DND-41 (cell line): ENCODE data around the gene COQ8B.

Experiments
- EZH2 ChIP-seq: IDR thresholded peaks from 3 replicates; pipeline ENCODE4 v1.6.1; 2012; ENCODE audit warnings: borderline replicate concordance, low read depth, mild to moderate bottlenecking, moderate library complexity, low read length, inconsistent platforms; ENCODE audit not compliant: severe bottlenecking
- TF ChIP-seq, protein P1 (sequence below): IDR thresholded peaks from 2 replicates; pipeline ENCODE4 v1.5.1; 2012; ENCODE audit warnings: borderline replicate concordance, low read length, moderate library complexity, mild to moderate bottlenecking; ENCODE audit not compliant: poor library complexity, severe bottlenecking; ENCODE audit errors: extremely low read depth

DNA sequence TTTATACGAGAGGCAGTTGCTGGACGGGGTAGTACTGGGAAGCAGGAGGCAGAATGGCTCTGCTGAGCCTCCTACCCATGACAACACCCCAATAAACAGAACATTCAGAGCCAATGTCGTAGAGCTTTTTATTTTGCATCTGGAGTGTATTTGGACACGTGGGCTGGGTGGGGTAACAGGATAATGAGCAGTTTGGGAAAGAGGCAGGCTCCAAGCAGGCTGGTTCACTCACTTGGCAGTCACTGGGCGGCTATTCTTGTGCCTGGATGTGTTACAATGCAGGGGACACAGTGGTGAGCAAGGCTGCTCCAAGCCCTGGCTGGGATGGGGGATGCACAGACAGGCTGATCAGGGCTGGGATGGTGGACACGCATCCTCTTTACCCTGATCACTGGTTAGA is 24.1 kb upstream of the COQ8B start:
- TF ChIP-seq, protein P1, sequence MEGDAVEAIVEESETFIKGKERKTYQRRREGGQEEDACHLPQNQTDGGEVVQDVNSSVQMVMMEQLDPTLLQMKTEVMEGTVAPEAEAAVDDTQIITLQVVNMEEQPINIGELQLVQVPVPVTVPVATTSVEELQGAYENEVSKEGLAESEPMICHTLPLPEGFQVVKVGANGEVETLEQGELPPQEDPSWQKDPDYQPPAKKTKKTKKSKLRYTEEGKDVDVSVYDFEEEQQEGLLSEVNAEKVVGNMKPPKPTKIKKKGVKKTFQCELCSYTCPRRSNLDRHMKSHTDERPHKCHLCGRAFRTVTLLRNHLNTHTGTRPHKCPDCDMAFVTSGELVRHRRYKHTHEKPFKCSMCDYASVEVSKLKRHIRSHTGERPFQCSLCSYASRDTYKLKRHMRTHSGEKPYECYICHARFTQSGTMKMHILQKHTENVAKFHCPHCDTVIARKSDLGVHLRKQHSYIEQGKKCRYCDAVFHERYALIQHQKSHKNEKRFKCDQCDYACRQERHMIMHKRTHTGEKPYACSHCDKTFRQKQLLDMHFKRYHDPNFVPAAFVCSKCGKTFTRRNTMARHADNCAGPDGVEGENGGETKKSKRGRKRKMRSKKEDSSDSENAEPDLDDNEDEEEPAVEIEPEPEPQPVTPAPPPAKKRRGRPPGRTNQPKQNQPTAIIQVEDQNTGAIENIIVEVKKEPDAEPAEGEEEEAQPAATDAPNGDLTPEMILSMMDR = no peak
- no peak for TF ChIP-seq EZH2
